ENCODE measurements around the gene SYNE2. TPM values are rescaled to one million over a fixed set of nuclear protein-coding genes. Genes with fewer than 3 reads are reported as not detected.

SYNE2 gene
- total RNA-seq, 1 donor from 2014 or later = 145 TPM

- intact Hi-C loops (cut with DNase I) = no loop called here
- Histone ChIP-seq H3K4me3 (no peak overlapping the region), H3K36me3 (no peaks in the 10 kb centered on the region), H3K9me3 (no peaks in the 10 kb centered on the region), H3K27me3 (no peaks in the 10 kb centered on the region), H3K4me1 (no peaks in the 10 kb centered on the region), H3K27ac (no peak overlapping the region)
- no peak for DNase-seq (ENCODE audit: extremely low spot score in 2 of 2)
- no peak for TF ChIP-seq POLR2AphosphoS5 (IDR thresholded peaks at IDR 0.05; ENCODE audit: insufficient read depth in 1 of 2, low read depth in 1 of 2)
- TF ChIP-seq CTCF (IDR thresholded peaks at IDR 0.05) = no peak
These were observed 111.3 kb downstream of the SYNE2 start for GRCh38 chr14:63964113-63964512.

- intact Hi-C loops (cut with DNase I) = loop anchor here (2.0 kb wide), 1 partner anchor 236 kb away; no protein-coding TSS in a partner anchor
- no peak overlapping the region for H3K27ac ChIP-seq
- no peaks in the 10 kb centered on the region for H3K36me3 ChIP-seq
- H3K4me1 ChIP-seq = no peaks in the 10 kb centered on the region
- no peak for DNase-seq (ENCODE audit: extremely low spot score in 2 of 2)
- TF ChIP-seq POLR2AphosphoS5 (IDR thresholded peaks at IDR 0.05; ENCODE audit: insufficient read depth in 1 of 2, low read depth in 1 of 2) (no peak), POLR2A (IDR thresholded peaks at IDR 0.05) (no peak), CTCF (IDR thresholded peaks at IDR 0.05) (no peak)
- no peak overlapping the region for H3K4me3 ChIP-seq
- H3K9me3 ChIP-seq = no peaks in the 10 kb centered on the region
- H3K27me3 ChIP-seq = no peaks in the 10 kb centered on the region
These were observed 113.6 kb downstream of the SYNE2 start for GRCh38 chr14:63966407-63966806.

- Histone ChIP-seq H3K27me3 (no peaks in the 10 kb centered on the region), H3K27ac (no peak overlapping the region), H3K4me3 (no peak overlapping the region), H3K9me3 (no peaks in the 10 kb centered on the region), H3K4me1 (no peaks in the 10 kb centered on the region), H3K36me3 (peaks cover 0 to 9% of the 10 kb centered on the region in 2 donors)
- no peak for DNase-seq (ENCODE audit: extremely low spot score in 2 of 2)
- TF ChIP-seq CTCF (IDR thresholded peaks at IDR 0.05) = no peak
- no peak for TF ChIP-seq POLR2AphosphoS5 (IDR thresholded peaks at IDR 0.05; ENCODE audit: insufficient read depth in 1 of 2, low read depth in 1 of 2)
- TF ChIP-seq POLR2A (IDR thresholded peaks at IDR 0.05) = no peak
- intact Hi-C loops (cut with DNase I) = no loop called here
These were observed 119.6 kb downstream of the SYNE2 start for GRCh38 chr14:63972323-63972932.

- Histone ChIP-seq H3K27ac (no peak overlapping the region), H3K4me1 (no peaks in the 10 kb centered on the region), H3K27me3 (no peaks in the 10 kb centered on the region), H3K9me3 (no peaks in the 10 kb centered on the region), H3K4me3 (no peak overlapping the region), H3K36me3 (peaks cover 0 to 9% of the 10 kb centered on the region in 2 donors)
- intact Hi-C loops (cut with DNase I) = no loop called here
- DNase-seq (ENCODE audit: extremely low spot score in 2 of 2) = no peak
- TF ChIP-seq POLR2AphosphoS5 (IDR thresholded peaks at IDR 0.05; ENCODE audit: insufficient read depth in 1 of 2, low read depth in 1 of 2) = no peak
- TF ChIP-seq POLR2A (IDR thresholded peaks at IDR 0.05) = no peak
- no peak for TF ChIP-seq CTCF (IDR thresholded peaks at IDR 0.05)
These were observed 121.4 kb downstream of the SYNE2 start for GRCh38 chr14:63974176-63974575.

- Histone ChIP-seq H3K27me3 (no peaks in the 10 kb centered on the region), H3K9me3 (no peaks in the 10 kb centered on the region), H3K36me3 (peaks cover 0 to 8% of the 10 kb centered on the region in 2 donors), H3K4me3 (no peak overlapping the region), H3K27ac (no peak overlapping the region), H3K4me1 (no peaks in the 10 kb centered on the region)
- TF ChIP-seq POLR2A (IDR thresholded peaks at IDR 0.05) (no peak), POLR2AphosphoS5 (IDR thresholded peaks at IDR 0.05; ENCODE audit: insufficient read depth in 1 of 2, low read depth in 1 of 2) (no peak), CTCF (IDR thresholded peaks at IDR 0.05) (no peak)
- no peak for DNase-seq (ENCODE audit: extremely low spot score in 2 of 2)
- intact Hi-C loops (cut with DNase I) = no loop called here
These were observed 128.8 kb downstream of the SYNE2 start for GRCh38 chr14:63981569-63981968.

Data from vagina (tissue), 2 donors.